ENCODE measurements around the gene MC1R.

DNA sequence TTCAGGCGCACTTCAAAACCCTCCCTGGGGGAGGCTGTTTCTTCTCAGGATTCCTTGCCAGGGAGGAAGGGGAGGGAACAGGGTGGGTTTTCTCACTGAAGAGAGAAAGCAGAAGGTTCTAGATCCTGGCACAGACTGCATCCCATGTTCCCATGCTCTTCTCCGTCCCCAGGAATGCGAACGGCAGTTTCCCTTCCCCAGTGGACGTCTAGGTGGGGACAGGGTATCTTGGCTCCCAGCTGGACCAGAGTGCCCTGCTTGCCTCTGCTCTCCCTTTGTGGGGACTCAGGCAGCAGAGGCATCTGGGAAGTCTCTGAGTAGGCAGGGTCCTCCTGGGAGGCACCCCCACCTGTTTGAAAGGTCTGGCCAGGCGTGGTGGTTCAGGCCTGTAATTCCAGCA lies 48.2 kb upstream of the MC1R start:
- TF ChIP-seq POLR2AphosphoS5 (IDR thresholded peaks at IDR 0.05; ENCODE audit: low read depth), result no peak
- no peak for TF ChIP-seq CTCF (conservative IDR thresholded peaks at IDR 0.05; ENCODE audit: low read depth in 2 of 2)
- no peak for TF ChIP-seq REST (IDR thresholded peaks at IDR 0.05; ENCODE audit: unreplicated experiment)
- TF ChIP-seq EZH2 (IDR thresholded peaks at IDR 0.05; ENCODE audit: low read depth, unreplicated experiment), result no peak
- TF ChIP-seq STAT1 (IDR thresholded peaks at IDR 0.05; ENCODE audit: unreplicated experiment), result no peak
- no peak for TF ChIP-seq CREB1 (CRISPR knock-in tag; IDR thresholded peaks at IDR 0.05; ENCODE audit: low read depth)

Data from GM23338 (cell line).